Mesothelial cell of epicardium (in vitro differentiated cells): ENCODE results near the gene CTBP2. TPM values are rescaled to one million over a fixed set of nuclear protein-coding genes. Genes with fewer than 3 reads are reported as not detected.
"Not testable (repeated sequence)": the region's sequence is repeated elsewhere in the genome, so short reads cannot be mapped to it uniquely, and the experiment has no call there.

Experiments used
- DNase-seq, 2 experiments: peaks; one replicate each; pipeline ENCODE4 v3.0.0; 2021; ENCODE audit warnings: low spot score in 2 of 2; ENCODE audit not compliant: unreplicated experiment in 2 of 2
- H3K27ac Mint-ChIP-seq: 2 replicates; pipeline ENCODE4 v1.8.0; 2021; ENCODE audit warnings: mixed read lengths
- H3K27me3 Mint-ChIP-seq: 2 replicates; pipeline ENCODE4 v1.8.0; 2021; ENCODE audit warnings: low read depth, mixed read lengths
- H3K36me3 Mint-ChIP-seq: 2 replicates; pipeline ENCODE4 v1.8.0; 2021; ENCODE audit warnings: mixed read lengths
- H3K4me1 Mint-ChIP-seq: 2 replicates; pipeline ENCODE4 v1.8.0; 2021; ENCODE audit warnings: mixed read lengths
- H3K4me3 Mint-ChIP-seq: 2 replicates; pipeline ENCODE4 v1.8.0; 2021; ENCODE audit warnings: mild to moderate bottlenecking, moderate library complexity, mixed read lengths
- H3K9me3 Mint-ChIP-seq: 2 replicates; pipeline ENCODE4 v1.8.0; 2021; ENCODE audit warnings: mixed read lengths
- total RNA-seq: library from RNA; stranded (reverse); gene quantifications from 3 replicates; pipeline ENCODE4 v1.2.1, GENCODE V29; 2021
- TF ChIP-seq, protein P1 (sequence below): fragments of 200-600 bp; sonication (generic); IDR thresholded peaks from one replicate; pipeline ENCODE4 v1.5.0; 2021; ENCODE audit warnings: antibody characterized with exemption; ENCODE audit not compliant: unreplicated experiment

CTBP2 gene
- total RNA-seq, 1 donor from 2014 or later, result 122 TPM

- Mint-ChIP-seq H3K36me3 (peaks cover 21% of the 10 kb centered on the region), H3K27ac (peak overlapping the region; percentile 64), H3K9me3 (no peaks in the 10 kb centered on the region), H3K4me3 (no peak overlapping the region), H3K27me3 (no peaks in the 10 kb centered on the region), H3K4me1 (peaks cover 24% of the 10 kb centered on the region)
- DNase-seq, result no peak
- TF ChIP-seq, protein P1, sequence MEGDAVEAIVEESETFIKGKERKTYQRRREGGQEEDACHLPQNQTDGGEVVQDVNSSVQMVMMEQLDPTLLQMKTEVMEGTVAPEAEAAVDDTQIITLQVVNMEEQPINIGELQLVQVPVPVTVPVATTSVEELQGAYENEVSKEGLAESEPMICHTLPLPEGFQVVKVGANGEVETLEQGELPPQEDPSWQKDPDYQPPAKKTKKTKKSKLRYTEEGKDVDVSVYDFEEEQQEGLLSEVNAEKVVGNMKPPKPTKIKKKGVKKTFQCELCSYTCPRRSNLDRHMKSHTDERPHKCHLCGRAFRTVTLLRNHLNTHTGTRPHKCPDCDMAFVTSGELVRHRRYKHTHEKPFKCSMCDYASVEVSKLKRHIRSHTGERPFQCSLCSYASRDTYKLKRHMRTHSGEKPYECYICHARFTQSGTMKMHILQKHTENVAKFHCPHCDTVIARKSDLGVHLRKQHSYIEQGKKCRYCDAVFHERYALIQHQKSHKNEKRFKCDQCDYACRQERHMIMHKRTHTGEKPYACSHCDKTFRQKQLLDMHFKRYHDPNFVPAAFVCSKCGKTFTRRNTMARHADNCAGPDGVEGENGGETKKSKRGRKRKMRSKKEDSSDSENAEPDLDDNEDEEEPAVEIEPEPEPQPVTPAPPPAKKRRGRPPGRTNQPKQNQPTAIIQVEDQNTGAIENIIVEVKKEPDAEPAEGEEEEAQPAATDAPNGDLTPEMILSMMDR, result no peak
Measured at GRCh38 chr10:125082881-125083575, 77.3 kb downstream of the CTBP2 start.

DNA sequence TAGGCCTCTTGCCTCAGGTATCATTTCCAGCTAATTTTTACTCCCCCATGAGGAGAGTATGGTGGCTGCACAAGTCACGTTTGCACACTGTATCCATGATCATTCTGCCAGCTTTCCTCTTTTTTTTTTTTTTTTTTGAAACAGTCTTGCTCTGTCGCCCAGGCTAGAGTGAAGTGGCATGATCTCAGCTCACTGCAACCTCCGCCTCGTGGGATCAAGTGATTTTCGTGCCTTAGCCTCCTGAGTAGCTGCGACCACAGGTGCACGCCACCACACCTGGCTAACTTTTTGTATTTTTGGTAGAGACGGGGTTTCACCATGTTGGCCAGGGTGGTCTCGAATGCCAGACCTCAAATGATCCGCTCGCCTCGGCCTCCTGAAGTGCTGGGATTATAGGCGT is 77.9 kb downstream of the CTBP2 start:
- Mint-ChIP-seq H3K4me1 (peaks cover 19% of the 10 kb centered on the region), H3K36me3 (peaks cover 16% of the 10 kb centered on the region)
- not testable (repeated sequence) for H3K4me3 Mint-ChIP-seq, H3K27ac Mint-ChIP-seq, DNase-seq, H3K27me3 Mint-ChIP-seq, H3K9me3 Mint-ChIP-seq

DNA sequence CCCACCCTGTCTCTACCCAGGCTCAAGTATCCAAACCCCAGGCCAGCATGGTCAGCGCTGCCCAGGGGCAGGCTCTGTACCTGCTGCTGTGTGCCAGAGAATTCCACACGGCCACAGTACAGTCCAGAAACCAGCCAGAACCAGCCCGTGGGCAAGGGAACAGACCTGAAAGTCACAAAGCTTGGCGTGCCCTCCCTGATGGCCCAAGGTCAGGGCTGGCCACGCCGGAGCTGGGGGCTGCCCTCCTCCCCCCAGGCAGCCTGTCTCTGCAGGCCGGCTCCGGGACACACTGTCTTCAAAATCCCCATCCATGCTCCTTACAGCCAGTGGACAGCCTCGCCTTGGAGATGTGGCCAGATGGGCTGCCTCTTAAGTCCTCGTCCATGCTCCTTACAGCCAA is 78.4 kb downstream of the CTBP2 start:
- Mint-ChIP-seq H3K27ac (no peak overlapping the region), H3K9me3 (no peaks in the 10 kb centered on the region), H3K4me3 (no peak overlapping the region), H3K4me1 (peaks cover 17% of the 10 kb centered on the region), H3K36me3 (peaks cover 17% of the 10 kb centered on the region), H3K27me3 (no peaks in the 10 kb centered on the region)
- TF ChIP-seq, protein P1, result no peak
- no peak for DNase-seq

- H3K9me3 Mint-ChIP-seq, result no peaks in the 10 kb centered on the region
- peaks cover 23% of the 10 kb centered on the region for H3K36me3 Mint-ChIP-seq
- no peak for DNase-seq
- H3K4me1 Mint-ChIP-seq, result peaks cover 22% of the 10 kb centered on the region
- H3K27me3 Mint-ChIP-seq, result no peaks in the 10 kb centered on the region
- H3K27ac Mint-ChIP-seq, result peak overlapping the region; percentile 44
- TF ChIP-seq, protein P1, result no peak
- no peak overlapping the region for H3K4me3 Mint-ChIP-seq
Measured at GRCh38 chr10:125080984-125081383, 79.4 kb downstream of the CTBP2 start.

DNA sequence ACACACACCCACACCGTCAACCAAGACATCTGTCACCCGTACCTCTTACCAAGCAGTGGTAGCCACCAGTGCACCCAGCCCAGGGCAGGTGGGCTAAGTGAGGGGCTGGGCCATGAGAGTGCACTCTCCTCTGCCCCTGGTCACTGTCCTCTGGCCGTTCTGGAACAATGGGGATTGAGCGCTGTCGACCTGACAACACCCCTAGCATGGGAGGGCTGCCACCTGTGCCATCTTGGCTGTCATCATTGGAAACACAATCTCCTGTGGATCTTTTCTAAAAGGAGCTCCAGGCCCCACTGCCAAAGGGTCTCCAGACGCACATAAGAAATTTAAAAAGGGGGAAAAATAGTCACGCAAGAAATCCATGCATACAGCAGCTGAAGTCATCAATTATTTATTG is 80.1 kb downstream of the CTBP2 start:
- Mint-ChIP-seq H3K4me3 (no peak overlapping the region), H3K36me3 (peaks cover 30% of the 10 kb centered on the region), H3K27me3 (no peaks in the 10 kb centered on the region), H3K4me1 (peaks cover 17% of the 10 kb centered on the region), H3K9me3 (no peaks in the 10 kb centered on the region), H3K27ac (peak overlapping the region; percentile 26)
- DNase-seq, result no peak
- TF ChIP-seq, protein P1, result no peak

- Mint-ChIP-seq H3K36me3 (peaks cover 34% of the 10 kb centered on the region), H3K27ac (no peak overlapping the region), H3K4me3 (no peak overlapping the region), H3K4me1 (peaks cover 9% of the 10 kb centered on the region), H3K27me3 (no peaks in the 10 kb centered on the region), H3K9me3 (no peaks in the 10 kb centered on the region)
- DNase-seq, result no peak
- TF ChIP-seq, protein P1, result no peak
Measured at GRCh38 chr10:125079091-125079600, 81.2 kb downstream of the CTBP2 start.
